K562 (cell line): ENCODE data around the gene DGKZ. TPM values are rescaled to one million over a fixed set of nuclear protein-coding genes. Genes with fewer than 3 reads are reported as not detected.

Experiments used
- ATAC-seq: fragments of 200-7000 bp; cut with Tn5 transposase; 3 replicates; pipeline ENCODE4 v1.9.1; 2020; ENCODE audit warnings: moderate library complexity
- BruUV-seq: library from RNA; stranded (reverse); fragments of 400-500 nt; replicated peaks from 2 replicates; lab custom pipeline; 2021; lab: Mats Ljungman, UMichigan
- CTCF ChIA-PET: fragments of 300-600 bp; formaldehyde crosslinking; extraction: SDS; loops from one replicate; lab custom pipeline; 2021; ENCODE audit warnings: low intra/inter-chr PET ratio; lab: Yijun Ruan, JAX
- POLR2A ChIA-PET: fragments of 300-600, 350-650 bp; sonication (Branson Sonifier 250); formaldehyde crosslinking; extraction: SDS; loops from one replicate; lab custom pipeline; 2021; ENCODE audit warnings: antibody characterized with exemption, inconsistent platforms; lab: Yijun Ruan, JAX
- DNase-seq, 4 experiments: peaks; one replicate each; pipeline versions ENCODE4 v3.0.0 to v3.0.0-alpha.2; 2011 to 2018; ENCODE audit warnings: low spot score in 3 of 4, mixed read lengths in 3 of 4; ENCODE audit errors: extremely low read depth in 1 of 4
- FAIRE-seq: peaks from 2 replicates; lab custom pipeline; 2011; peaks lifted over from hg19 to GRCh38; lab: Jason Lieb, UNC
- H2AFZ ChIP-seq: 2 replicates; pipeline ENCODE4 v1.6.0; 2011; ENCODE audit warnings: low read depth, low read length, control low read depth, inconsistent platforms
- H3K27ac ChIP-seq: fragments of 200-600 bp; 3 replicates; pipeline ENCODE4 v1.8.0; 2011; ENCODE audit warnings: low read depth, mild to moderate bottlenecking, control low read depth, inconsistent platforms, low read length, moderate library complexity, mixed read lengths; ENCODE audit errors: extremely low read depth
- H3K27me3 ChIP-seq, 2 experiments: fragments of 300-600 bp in 1 of 2; 2 replicates in 1 of 2; 3 replicates in 1 of 2; pipeline versions ENCODE4 v1.6.0 to v1.8.0; 2011; ENCODE audit warnings: inconsistent platforms in 2 of 2, low read length in 2 of 2, mild to moderate bottlenecking in 1 of 2, mixed read lengths in 1 of 2, moderate library complexity in 1 of 2; ENCODE audit not compliant: control insufficient read depth in 2 of 2, insufficient read depth in 2 of 2
- H3K36me3 ChIP-seq: fragments of 300-600 bp; 3 replicates; pipeline ENCODE4 v1.8.0; 2011; ENCODE audit warnings: mild to moderate bottlenecking, low read length, inconsistent platforms; ENCODE audit not compliant: control insufficient read depth, insufficient read depth
- H3K4me1 ChIP-seq, 2 experiments: fragments of 200-600 bp in 1 of 2; replicated peaks in 1 of 2; 2 replicates in 1 of 2; 3 replicates in 1 of 2; pipeline versions ENCODE4 v1.5.1 to v1.8.0; 2011; ENCODE audit warnings: inconsistent platforms in 2 of 2, low read length in 2 of 2, mild to moderate bottlenecking in 1 of 2, mixed read lengths in 1 of 2, moderate library complexity in 1 of 2; ENCODE audit not compliant: control insufficient read depth in 2 of 2, insufficient read depth in 2 of 2
- H3K4me2 ChIP-seq: 2 replicates; pipeline ENCODE4 v1.6.1; 2011; ENCODE audit warnings: low read length, control low read depth, inconsistent platforms, mixed read lengths; ENCODE audit not compliant: insufficient read depth
- H3K4me3 ChIP-seq: fragments of 200-600 bp; sonication (generic), shearing (Covaris generic); 2 replicates; pipeline ENCODE4 v1.5.1; 2016; ENCODE audit warnings: control low read depth, inconsistent platforms
- H3K79me2 ChIP-seq: fragments of 200-600 bp; 3 replicates; pipeline ENCODE4 v1.8.0; 2011; ENCODE audit warnings: low read length, inconsistent platforms; ENCODE audit not compliant: control insufficient read depth, insufficient read depth
- H3K9ac ChIP-seq, 2 experiments: 2 replicates each; pipeline versions ENCODE4 v1.6.0 to v1.6.1; 2011; ENCODE audit warnings: low read depth in 2 of 2, low read length in 2 of 2, control low read depth in 1 of 2, inconsistent platforms in 1 of 2, mild to moderate bottlenecking in 1 of 2, mixed read lengths in 1 of 2; ENCODE audit not compliant: insufficient read depth in 1 of 2
- H3K9me1 ChIP-seq: one replicate; pipeline ENCODE4 v1.6.0; 2011; ENCODE audit warnings: inconsistent platforms, mild to moderate bottlenecking, low read length, moderate library complexity; ENCODE audit not compliant: control insufficient read depth, insufficient read depth
- H3K9me3 ChIP-seq: replicated peaks from 2 replicates; pipeline ENCODE4 v1.5.1; 2011; ENCODE audit warnings: low read depth, low read length, inconsistent platforms; ENCODE audit not compliant: control insufficient read depth, insufficient read depth
- H4K20me1 ChIP-seq: replicated peaks from 2 replicates; pipeline ENCODE4 v1.6.1; 2011; ENCODE audit warnings: low read length, inconsistent platforms, mixed read lengths; ENCODE audit not compliant: control insufficient read depth, insufficient read depth
- PREB ChIP-seq: sonication (generic); formaldehyde crosslinking; IDR thresholded peaks from 2 replicates; pipeline ENCODE4 v1.8.1; 2023; ENCODE audit warnings: mild to moderate bottlenecking, missing genetic modification reagents
- SRSF7 ChIP-seq: fragments of 200-400 bp; formaldehyde crosslinking; optimal IDR thresholded peaks from 2 replicates; pipeline ENCODE3; 2017; ENCODE audit warnings: mild to moderate bottlenecking, low read depth, low read length
- STAT5B ChIP-seq: fragments of 250-450 bp; sonication (Bioruptor Pico); IDR thresholded peaks from 2 replicates; pipeline ENCODE4 v1.8.0; 2021; ENCODE audit warnings: mild to moderate bottlenecking, inconsistent platforms
- TAF9B ChIP-seq: fragments of 450-650 bp; IDR thresholded peaks from 2 replicates; pipeline ENCODE4 v1.6.1; 2018; ENCODE audit warnings: mild to moderate bottlenecking; ENCODE audit not compliant: partially characterized antibody
- TEAD1 ChIP-seq, 2 experiments: fragments of 450-650 bp in 1 of 2; sonication (generic) in 1 of 2; formaldehyde crosslinking; IDR thresholded peaks; 2 replicates each; pipeline versions ENCODE4 v1.4.0 to v1.8.0; 2020 to 2022; ENCODE audit warnings: mild to moderate bottlenecking in 2 of 2, missing genetic modification reagents in 1 of 2
- WGBS: fragments of 100-300 bp; shearing (Covaris generic); methylation state at CpG from one replicate; pipeline ENCODE4 v1.1.6; 2016; ENCODE audit warnings: low coverage, mixed read lengths; ENCODE audit not compliant: insufficient coverage; ENCODE audit errors: missing lambda C conversion rate; 5-methylcytosine and 5-hydroxymethylcytosine counted together
- in situ Hi-C: fragments of 300-500 bp; cut with MboI; formaldehyde crosslinking; loops from 4 replicates; pipeline ENCODE4 v1.15.0; 2018; ENCODE audit warnings: inconsistent platforms, mixed read lengths
- intact Hi-C: fragments of 100-400 bp; cut with micrococcal nuclease; formaldehyde crosslinking; loops from 2 replicates; pipeline ENCODE4 v1.14.2; 2022
- polyA plus RNA-seq, 8 experiments: library from polyadenylated mRNA; depleted of rRNA in 4 of 8; stranded (reverse) in 5 of 8; unstranded in 3 of 8; fragments of >200 nt; fragmentation: Nextera tagmentation in 2 of 8; fragmentation: Illumina TruSeq in 1 of 8; extraction: Ambion mirVana in 2 of 8; extraction: Trizol in 1 of 8; gene quantifications; 2 replicates each; pipeline versions ENCODE4 v1.2.1 to v1.2.3, GENCODE V29; 2011 to 2014; ENCODE audit warnings: inconsistent platforms in 1 of 8, missing spikeins in 1 of 8
- total RNA-seq, 7 experiments: library from RNA; depleted of rRNA in 6 of 7; stranded (reverse); fragments of >200 nt in 6 of 7; fragmentation: Illumina TruSeq in 2 of 7; extraction: Trizol in 2 of 7; gene quantifications; 2 replicates each; pipeline versions ENCODE4 v1.2.1 to v1.2.3, GENCODE V29; 2011 to 2021; ENCODE audit warnings: low replicate concordance in 1 of 7

DGKZ gene
- total and polyA plus RNA-seq, 9 of the 15 experiments (the other 6 are each of a cell fraction or from before 2014, with no cell fraction given) = 0.51 to 100 (median 44.2) TPM

GRCh38 chr11:46420513-46420912 lies 73.2 kb downstream of the DGKZ start:
- intact Hi-C loops = no loop called here
- no peaks in the 10 kb centered on the region for H3K27me3 ChIP-seq
- H3K4me3 ChIP-seq = no peak overlapping the region
- H2AFZ ChIP-seq = no peak overlapping the region
- no peaks in the 10 kb centered on the region for H3K79me2 ChIP-seq
- no peaks in the 10 kb centered on the region for H3K9me3 ChIP-seq
- H4K20me1 ChIP-seq = no peaks in the 10 kb centered on the region; the same call in 1 of the 2 replicates
- no peaks in the 10 kb centered on the region for H3K9me1 ChIP-seq
- CTCF ChIA-PET = no interaction called here
- POLR2A ChIA-PET = interaction anchor here (0.7 to 1.9 kb wide), 3 partner anchors 11 to 130 kb away, joined by 3 to 5 read pairs (median 3); no protein-coding TSS in a partner anchor
- no peak overlapping the region for H3K9ac ChIP-seq
- no TSS peak for BruUV-seq
- FAIRE-seq (no peak), DNase-seq (no peak), ATAC-seq (no peak)
- 80% methylated on average over 1 of the region's 1 CpG for WGBS
- no peak overlapping the region for H3K27ac ChIP-seq
- peaks cover 35% of the 10 kb centered on the region; the same call in 2 of the 3 replicates for H3K36me3 ChIP-seq
- in situ Hi-C loops = no loop called here
- TF ChIP-seq STAT5B (CRISPR knock-in tag) (no peak), SRSF7 (no peak), TEAD1 (CRISPR knock-in tag; IDR thresholded peaks at IDR 0.05) (no peak), PREB (CRISPR knock-in tag) (no peak), TAF9B (no peak)
- peaks cover 3 to 13% of the 10 kb centered on the region in 2 experiments; a peak in 3 of 5 replicates for H3K4me1 ChIP-seq
- H3K4me2 ChIP-seq = no peak overlapping the region
